Upper lobe of right lung (tissue), 1 donor: ENCODE measurements around the gene FOXN3. TPM values are rescaled to one million over a fixed set of nuclear protein-coding genes. Genes with fewer than 3 reads are reported as not detected.
"Not testable (repeated sequence)": the region's sequence is repeated elsewhere in the genome, so short reads cannot be mapped to it uniquely, and the experiment has no call there.

Experiments
- ATAC-seq: fragments of 200-7000 bp; cut with Tn5 transposase; one replicate; pipeline ENCODE4 v1.9.1; 2020; ENCODE audit warnings: mild to moderate bottlenecking, moderate library complexity
- DNase-seq: peaks from one replicate; pipeline ENCODE4 v3.0.0-alpha.2; 2020
- H3K27ac ChIP-seq: fragments of 200-600 bp; one replicate; pipeline ENCODE4 v1.8.0; 2022
- H3K27me3 ChIP-seq: fragments of 200-600 bp; one replicate; pipeline ENCODE4 v1.8.0; 2022; ENCODE audit warnings: mild to moderate bottlenecking
- H3K36me3 ChIP-seq: fragments of 200-600 bp; one replicate; pipeline ENCODE4 v1.8.0; 2022
- H3K4me1 ChIP-seq: fragments of 200-600 bp; one replicate; pipeline ENCODE4 v1.8.0; 2022
- H3K4me3 ChIP-seq: fragments of 200-600 bp; one replicate; pipeline ENCODE4 v1.8.0; 2022; ENCODE audit warnings: mild to moderate bottlenecking
- H3K9me3 ChIP-seq: fragments of 200-600 bp; one replicate; pipeline ENCODE4 v1.8.0; 2022
- intact Hi-C: fragments of 100-400 bp; cut with DNase I; formaldehyde crosslinking; loops from one replicate; pipeline ENCODE4 v1.11.0; 2022
- total RNA-seq: library from RNA; stranded (reverse); fragmentation: NEBNext Ultra II Directional; extraction: Animal tissue kit (Norgen Biotek cat#: 25700); gene quantifications from one replicate; pipeline ENCODE4 v1.2.1, GENCODE V29; 2021
- TF ChIP-seq, protein P1 (sequence below): fragments of 200-600 bp; IDR thresholded peaks from one replicate; pipeline ENCODE4 v1.8.0; 2022; ENCODE audit warnings: antibody characterized with exemption
- donor health status: DM: no; HTN: yes; CAD: no; lungs with severe emphysema.

The FOXN3 gene
- total RNA-seq, 1 donor from 2014 or later, result 103 TPM

- no peaks in the 10 kb centered on the region for H3K9me3 ChIP-seq
- H3K4me1 ChIP-seq, result no peaks in the 10 kb centered on the region
- no peak for DNase-seq
- ATAC-seq, result no peak
- no peak overlapping the region for H3K27ac ChIP-seq
- H3K36me3 ChIP-seq, result no peaks in the 10 kb centered on the region
- intact Hi-C loops, result no loop called here
- H3K4me3 ChIP-seq, result no peak overlapping the region
- TF ChIP-seq, protein P1, sequence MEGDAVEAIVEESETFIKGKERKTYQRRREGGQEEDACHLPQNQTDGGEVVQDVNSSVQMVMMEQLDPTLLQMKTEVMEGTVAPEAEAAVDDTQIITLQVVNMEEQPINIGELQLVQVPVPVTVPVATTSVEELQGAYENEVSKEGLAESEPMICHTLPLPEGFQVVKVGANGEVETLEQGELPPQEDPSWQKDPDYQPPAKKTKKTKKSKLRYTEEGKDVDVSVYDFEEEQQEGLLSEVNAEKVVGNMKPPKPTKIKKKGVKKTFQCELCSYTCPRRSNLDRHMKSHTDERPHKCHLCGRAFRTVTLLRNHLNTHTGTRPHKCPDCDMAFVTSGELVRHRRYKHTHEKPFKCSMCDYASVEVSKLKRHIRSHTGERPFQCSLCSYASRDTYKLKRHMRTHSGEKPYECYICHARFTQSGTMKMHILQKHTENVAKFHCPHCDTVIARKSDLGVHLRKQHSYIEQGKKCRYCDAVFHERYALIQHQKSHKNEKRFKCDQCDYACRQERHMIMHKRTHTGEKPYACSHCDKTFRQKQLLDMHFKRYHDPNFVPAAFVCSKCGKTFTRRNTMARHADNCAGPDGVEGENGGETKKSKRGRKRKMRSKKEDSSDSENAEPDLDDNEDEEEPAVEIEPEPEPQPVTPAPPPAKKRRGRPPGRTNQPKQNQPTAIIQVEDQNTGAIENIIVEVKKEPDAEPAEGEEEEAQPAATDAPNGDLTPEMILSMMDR, result no peak
- H3K27me3 ChIP-seq, result no peaks in the 10 kb centered on the region
These were observed 304.3 kb downstream of the FOXN3 start for GRCh38 chr14:89112720-89113119.

GRCh38 chr14:89111766-89112543 is 305.1 kb downstream of the FOXN3 start:
- H3K36me3 ChIP-seq, ATAC-seq, H3K4me3 ChIP-seq, H3K4me1 ChIP-seq, intact Hi-C loops, H3K27me3 ChIP-seq, H3K27ac ChIP-seq, DNase-seq, H3K9me3 ChIP-seq: not testable (repeated sequence)

GRCh38 chr14:89111232-89111631 is 305.8 kb downstream of the FOXN3 start:
- intact Hi-C loops, H3K4me3 ChIP-seq, H3K9me3 ChIP-seq, DNase-seq, ATAC-seq, H3K36me3 ChIP-seq, H3K27ac ChIP-seq, H3K27me3 ChIP-seq, H3K4me1 ChIP-seq: not testable (repeated sequence)

GRCh38 chr14:89110110-89110509 is 306.9 kb downstream of the FOXN3 start:
- no peak for DNase-seq
- intact Hi-C loops, result no loop called here

GRCh38 chr14:89108608-89109007 is 308.4 kb downstream of the FOXN3 start:
- Histone ChIP-seq H3K4me3 (no peak overlapping the region), H3K36me3 (no peaks in the 10 kb centered on the region), H3K27me3 (peaks cover 3% of the 10 kb centered on the region), H3K27ac (no peak overlapping the region), H3K4me1 (no peaks in the 10 kb centered on the region), H3K9me3 (no peaks in the 10 kb centered on the region)
- DNase-seq (no peak), ATAC-seq (no peak)
- intact Hi-C loops, result no loop called here
- TF ChIP-seq, protein P1, result no peak

More at GRCh38 chr14:89110110-89110509, 306.9 kb downstream of the FOXN3 start:
- Histone ChIP-seq H3K27me3 (peaks cover 3% of the 10 kb centered on the region), H3K36me3 (no peaks in the 10 kb centered on the region), H3K4me1 (no peaks in the 10 kb centered on the region), H3K9me3 (no peaks in the 10 kb centered on the region), H3K27ac (no peak overlapping the region), H3K4me3 (no peak overlapping the region)
- TF ChIP-seq, protein P1, result no peak
- ATAC-seq, result no peak

DNA sequence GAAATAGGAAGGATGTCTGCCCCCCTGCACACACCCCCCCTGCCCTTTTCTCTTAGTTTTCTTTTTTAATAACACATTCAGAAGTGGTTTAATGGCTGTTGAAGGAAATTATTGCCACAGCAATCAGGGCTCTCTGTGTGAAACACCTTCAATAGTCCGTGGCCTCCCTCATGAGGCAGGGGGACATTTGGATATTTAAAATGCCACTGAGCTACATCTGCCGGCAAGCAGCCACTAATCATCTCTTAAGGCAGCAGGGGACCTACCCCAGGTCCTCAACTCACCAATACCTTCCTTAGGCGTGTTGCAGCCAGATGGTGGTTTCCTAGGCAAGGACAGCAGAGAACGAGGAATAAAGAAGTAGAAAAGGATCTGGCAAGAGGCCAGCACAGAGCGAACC is 309.4 kb downstream of the FOXN3 start:
- DNase-seq, result no peak
- H3K4me1 ChIP-seq, result no peaks in the 10 kb centered on the region
- intact Hi-C loops, result no loop called here
- ATAC-seq, result no peak
- H3K36me3 ChIP-seq, result no peaks in the 10 kb centered on the region
- no peaks in the 10 kb centered on the region for H3K9me3 ChIP-seq
- H3K27me3 ChIP-seq, result peaks cover 3% of the 10 kb centered on the region
- no peak overlapping the region for H3K27ac ChIP-seq
- TF ChIP-seq, protein P1, result no peak
- no peak overlapping the region for H3K4me3 ChIP-seq
